Activated CD4-positive, CD25-positive, alpha-beta regulatory T cell treated with anti-CD3 and anti-CD28 coated beads, Interleukin-2, amount 50 U/mL, for 72 hours (primary cell): ENCODE results near the gene GATB.
"Not testable (repeated sequence)": the region's sequence is repeated elsewhere in the genome, so short reads cannot be mapped to it uniquely, and the experiment has no call there.

Experiments used
- DNase-seq: peaks from one replicate; pipeline ENCODE4 v3.0.0; 2021

GATB gene

DNA sequence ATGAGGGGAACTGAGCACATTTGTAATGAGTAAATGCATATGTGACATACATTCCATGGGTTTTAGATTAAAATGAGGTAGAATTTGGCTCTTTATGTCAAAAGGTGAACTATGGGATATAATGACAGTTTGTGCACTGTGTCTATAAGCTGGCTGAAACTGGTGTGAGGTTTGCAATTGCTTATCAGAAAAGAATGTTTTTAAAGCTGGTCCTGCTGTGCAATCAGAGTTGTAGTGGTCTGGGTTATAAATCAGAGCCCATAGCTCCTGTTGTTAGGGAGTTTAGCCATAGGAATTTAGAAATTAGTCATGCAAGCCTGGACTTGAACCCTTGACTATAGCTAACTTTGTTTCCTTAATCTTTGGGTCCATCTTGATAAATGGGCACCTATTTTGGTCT, 23.1 kb upstream of the GATB start:
- DNase-seq: no peak

DNA sequence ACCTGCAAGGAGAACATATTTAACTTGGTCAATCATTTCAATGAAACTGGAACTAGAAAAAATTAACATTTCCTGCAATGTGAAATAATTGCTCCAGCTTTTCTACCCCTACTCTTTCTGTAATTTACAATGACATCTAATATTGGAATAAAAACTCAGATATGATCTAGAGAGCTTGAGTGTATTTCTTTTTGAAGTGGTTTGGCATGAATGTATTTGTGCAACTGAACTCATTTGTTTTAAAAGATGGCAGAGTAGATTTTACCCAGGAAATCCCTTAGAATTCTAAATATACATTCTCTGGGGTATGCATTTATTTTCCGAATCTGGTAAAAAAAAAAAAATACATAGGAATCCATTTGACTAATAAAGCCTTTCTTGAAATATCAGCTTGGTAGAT, 21.5 kb upstream of the GATB start:
- no peak for DNase-seq

GRCh38 chr4:151781026-151781425, 20.2 kb upstream of the GATB start:
- DNase-seq: no peak

DNA sequence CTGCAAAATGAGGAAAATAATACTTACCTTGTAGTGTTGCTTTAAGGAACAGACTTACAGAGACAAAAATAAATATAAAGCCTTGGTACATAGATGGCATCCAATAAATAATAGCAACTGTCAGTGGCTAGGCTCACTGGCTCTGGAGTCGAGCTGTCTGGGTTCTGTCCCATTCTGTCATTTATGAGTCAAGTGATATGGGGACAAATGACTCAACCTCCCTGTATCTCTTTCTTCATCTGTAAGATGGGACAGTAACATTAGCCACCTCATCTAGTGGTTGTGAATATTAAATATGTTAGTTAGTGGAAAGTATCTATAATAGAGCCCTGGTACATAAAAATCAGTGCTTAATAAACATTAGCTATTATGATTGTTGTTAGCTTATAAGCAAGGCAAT, 16.7 kb upstream of the GATB start:
- no peak for DNase-seq

GRCh38 chr4:151774324-151774723, 13.5 kb upstream of the GATB start:
- no peak for DNase-seq

GRCh38 chr4:151772274-151772673, 11.5 kb upstream of the GATB start:
- no peak for DNase-seq

DNA sequence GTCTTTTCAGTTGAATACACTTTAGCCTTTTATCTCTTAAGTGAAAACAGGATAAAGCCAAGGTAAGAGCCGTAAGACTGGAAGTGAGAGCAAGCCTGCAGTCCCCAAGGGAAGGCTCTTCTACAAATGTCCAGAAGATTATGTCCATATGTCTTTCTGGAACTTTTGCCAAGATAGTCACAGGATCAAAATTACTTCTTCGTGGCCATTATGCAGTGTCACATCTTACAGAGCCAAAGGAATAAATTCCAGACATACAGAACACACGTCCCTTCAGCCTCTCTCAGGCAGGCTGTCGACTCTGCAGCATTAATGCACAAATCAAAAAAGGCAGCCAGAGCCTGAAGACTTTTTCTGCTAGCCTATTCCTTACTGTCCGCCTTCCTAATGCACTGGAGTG, 10.9 kb upstream of the GATB start:
- no peak for DNase-seq

GRCh38 chr4:151770154-151770553, 9.3 kb upstream of the GATB start:
- DNase-seq: no peak

- DNase-seq: no peak
Measured at GRCh38 chr4:151768835-151769234, 8.0 kb upstream of the GATB start.

DNA sequence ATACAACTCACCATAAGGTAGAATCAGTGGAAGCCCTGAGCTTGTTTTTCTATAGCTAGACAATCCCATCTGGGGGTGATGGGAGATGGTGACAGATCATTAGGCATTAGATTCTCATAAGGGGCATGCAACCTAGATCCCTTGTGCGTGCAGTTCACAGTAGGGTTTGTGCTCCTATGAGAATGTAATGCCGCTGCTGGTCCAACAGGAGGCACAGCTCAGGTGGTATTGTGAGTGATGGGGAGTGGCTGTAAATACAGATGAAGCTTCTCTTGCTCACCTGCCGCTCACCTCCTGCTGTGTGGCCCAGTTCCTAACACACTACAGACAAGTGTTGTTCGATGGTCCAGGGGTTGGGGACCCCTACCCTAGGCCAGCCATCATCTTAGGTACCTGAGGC, 5.9 kb upstream of the GATB start:
- DNase-seq: no peak

- DNase-seq: no peak
Measured at GRCh38 chr4:151760002-151760401, 805 bp downstream of the GATB start.

- no peak for DNase-seq
Measured at GRCh38 chr4:151753056-151753455, 7.8 kb downstream of the GATB start.

- DNase-seq: no peak
Measured at GRCh38 chr4:151750156-151750555, 10.7 kb downstream of the GATB start.

- DNase-seq: no peak
Measured at GRCh38 chr4:151745481-151746231, 15.2 kb downstream of the GATB start.

DNA sequence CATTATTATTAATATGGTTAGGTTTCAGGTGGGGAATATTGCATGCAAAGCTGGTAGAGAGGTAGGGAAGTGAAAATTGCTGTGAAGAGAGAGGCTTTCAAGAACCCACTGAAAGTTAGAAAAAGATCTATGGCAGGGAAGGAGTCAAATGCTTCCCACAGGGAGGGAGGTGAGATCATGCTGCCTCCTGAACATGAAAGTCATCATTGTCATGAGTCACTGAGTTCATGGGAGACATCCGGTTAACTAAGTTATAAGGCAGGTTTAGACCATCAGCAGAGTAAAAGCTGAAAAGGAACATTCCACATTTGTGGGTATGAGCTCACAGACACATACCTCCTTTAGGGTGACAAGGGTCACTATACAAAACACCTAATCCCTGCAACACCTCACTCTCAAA, 16.2 kb downstream of the GATB start:
- DNase-seq: no peak

GRCh38 chr4:151743894-151744293, 16.9 kb downstream of the GATB start:
- DNase-seq: no peak

- DNase-seq: no peak
Measured at GRCh38 chr4:151743128-151743854, 17.5 kb downstream of the GATB start.

GRCh38 chr4:151738720-151739517, 21.9 kb downstream of the GATB start:
- DNase-seq: no peak

GRCh38 chr4:151736852-151737251, 24.0 kb downstream of the GATB start:
- DNase-seq: not testable (repeated sequence)

DNA sequence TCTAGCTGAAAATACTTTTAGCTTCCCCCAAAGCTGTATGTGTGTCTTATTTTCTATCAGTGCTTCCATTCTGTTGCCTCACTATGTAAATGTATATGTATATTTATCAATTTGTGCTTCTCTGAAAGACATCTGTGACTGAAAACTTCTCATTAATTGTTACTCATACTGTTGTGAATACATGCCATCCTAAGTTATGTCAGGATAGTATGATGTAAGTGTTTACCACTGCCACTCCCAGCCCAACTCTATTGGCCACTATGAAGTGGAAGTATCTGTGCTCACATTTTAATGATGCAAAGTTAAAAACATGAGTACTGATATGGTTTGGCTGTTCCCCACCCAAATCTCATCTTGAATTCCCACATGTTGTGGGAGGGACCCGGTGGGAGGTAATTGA, 24.4 kb downstream of the GATB start:
- no peak for DNase-seq

DNA sequence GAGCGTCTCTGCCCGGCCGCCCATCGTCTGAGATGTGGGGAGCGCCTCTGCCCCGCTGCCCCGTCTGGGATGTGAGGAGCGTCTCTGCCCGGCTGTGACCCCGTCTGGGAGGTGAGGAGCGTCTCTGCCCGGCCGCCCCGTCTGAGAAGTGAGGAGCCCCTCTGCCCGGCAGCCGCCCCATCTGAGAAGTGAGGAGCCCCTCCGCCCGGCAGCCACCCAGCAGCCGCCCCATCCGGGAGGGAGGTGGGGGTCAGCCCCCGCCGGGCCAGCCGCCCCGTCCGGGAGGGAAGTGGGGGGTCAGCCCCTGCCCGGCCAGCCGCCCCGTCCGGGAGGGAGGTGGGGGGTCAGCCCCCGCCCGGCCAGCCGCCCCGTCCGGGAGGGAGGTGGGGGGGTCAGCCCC, 29.1 kb downstream of the GATB start:
- DNase-seq: not testable (repeated sequence)

DNA sequence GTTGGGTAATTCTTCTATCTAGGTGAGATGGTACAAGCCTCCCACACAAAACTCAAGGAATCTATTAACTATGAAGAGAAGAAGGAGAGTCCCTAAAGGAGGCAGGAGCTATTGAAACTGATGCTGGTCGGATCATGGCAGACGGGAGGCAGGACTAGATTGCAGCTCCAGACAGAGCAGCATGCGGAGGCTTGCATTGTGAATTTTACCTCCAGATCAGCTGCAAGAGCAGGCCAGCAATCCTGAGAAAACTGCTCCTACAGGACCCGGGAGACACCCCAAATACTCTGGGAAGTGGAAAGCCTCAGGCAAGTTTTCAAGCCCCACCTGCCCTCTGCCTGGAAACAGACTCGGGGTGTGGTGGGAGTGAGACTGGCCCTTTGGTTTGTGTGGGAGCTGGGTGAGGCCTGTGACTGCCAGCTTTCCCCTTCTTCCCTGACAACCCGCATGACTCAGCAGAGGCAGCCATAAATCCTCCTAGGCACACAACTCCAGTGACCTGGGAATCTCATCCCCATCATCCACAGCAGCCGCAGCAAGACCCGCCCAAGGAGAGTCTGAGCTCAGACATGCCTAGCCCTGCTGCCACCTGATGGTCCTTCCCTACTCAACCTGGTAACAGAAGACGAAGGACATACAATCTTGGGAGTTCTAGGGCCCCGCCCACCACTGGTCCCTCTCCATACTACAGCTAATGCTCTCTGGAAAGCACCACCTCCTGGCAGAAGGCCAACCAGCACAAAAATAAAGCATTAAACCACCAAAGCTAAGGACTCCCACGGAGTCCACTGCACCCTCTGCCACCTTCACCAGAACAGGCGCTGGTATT, 30.9 kb downstream of the GATB start:
- no peak for DNase-seq

DNA sequence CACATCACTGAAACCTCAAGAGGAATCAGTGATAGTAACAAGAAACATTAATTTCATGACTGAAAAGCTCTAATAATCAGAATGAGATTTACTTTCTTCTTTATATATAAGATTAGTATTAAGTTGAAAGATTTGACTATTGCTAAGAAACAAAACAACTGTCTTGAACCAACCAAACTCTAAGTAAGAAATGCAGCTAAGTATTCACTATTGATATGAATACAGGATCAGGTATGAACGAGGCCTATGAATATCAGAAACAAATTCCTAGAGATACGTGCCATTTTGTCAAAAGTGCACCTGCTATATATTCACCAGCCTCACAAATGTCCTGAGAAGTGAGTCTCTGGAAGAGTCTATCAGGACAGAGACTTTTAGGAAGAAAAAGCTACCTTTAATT, 32.1 kb downstream of the GATB start:
- DNase-seq: no peak
